GM21515 (cell line): ENCODE results near the gene RBMS3.

ENCODE experiments used
- ATAC-seq: cut with Tn5 transposase; IDR thresholded peaks from one replicate; pipeline ENCODE4 v1.9.1; 2021; ENCODE audit not compliant: unreplicated experiment

RBMS3 gene

GRCh38 chr3:29606416-29606815 lies 325.5 kb downstream of the RBMS3 start:
- no peak for ATAC-seq

GRCh38 chr3:29608414-29609327 lies 327.8 kb downstream of the RBMS3 start:
- no peak for ATAC-seq

- no peak for ATAC-seq
Measured at GRCh38 chr3:29609328-29609811, 328.5 kb downstream of the RBMS3 start.

- ATAC-seq: no peak
Measured at GRCh38 chr3:29610781-29611180, 329.9 kb downstream of the RBMS3 start.

GRCh38 chr3:29611252-29611651 lies 330.4 kb downstream of the RBMS3 start:
- no peak for ATAC-seq

GRCh38 chr3:29612536-29612935 lies 331.7 kb downstream of the RBMS3 start:
- no peak for ATAC-seq

- no peak for ATAC-seq
Measured at GRCh38 chr3:29614954-29615353, 334.1 kb downstream of the RBMS3 start.

GRCh38 chr3:29618395-29619282 lies 337.8 kb downstream of the RBMS3 start:
- no peak for ATAC-seq

- ATAC-seq: no peak
Measured at GRCh38 chr3:29619676-29620075, 338.8 kb downstream of the RBMS3 start.

GRCh38 chr3:29627136-29628117 lies 346.6 kb downstream of the RBMS3 start:
- ATAC-seq: no peak

- ATAC-seq: no peak
Measured at GRCh38 chr3:29628795-29629194, 347.9 kb downstream of the RBMS3 start.

GRCh38 chr3:29635888-29636287 lies 355.0 kb downstream of the RBMS3 start:
- ATAC-seq: no peak

- no peak for ATAC-seq
Measured at GRCh38 chr3:29637068-29637467, 356.2 kb downstream of the RBMS3 start.

- ATAC-seq: no peak
Measured at GRCh38 chr3:29639578-29640290, 358.9 kb downstream of the RBMS3 start.

GRCh38 chr3:29642393-29643033 lies 361.6 kb downstream of the RBMS3 start:
- ATAC-seq: no peak

GRCh38 chr3:29643034-29643425 lies 362.2 kb downstream of the RBMS3 start:
- no peak for ATAC-seq

- no peak for ATAC-seq
Measured at GRCh38 chr3:29644261-29644660, 363.4 kb downstream of the RBMS3 start.

GRCh38 chr3:29644956-29645636 lies 364.2 kb downstream of the RBMS3 start:
- ATAC-seq: no peak

GRCh38 chr3:29646043-29646442 lies 365.2 kb downstream of the RBMS3 start:
- ATAC-seq: no peak
